ENCODE measurements around the gene MAML2. TPM values are rescaled to one million over a fixed set of nuclear protein-coding genes. Genes with fewer than 3 reads are reported as not detected.
A peak's percentile ranks its signal among the peaks of the same experiment; 100 is the strongest.

Gene MAML2
- total RNA-seq, 1 experiment from 2014 or later: 2.7 TPM

GRCh38 chr11:96215110-96215782, 127.7 kb downstream of the MAML2 start:
- no peak overlapping the region for H4K91ac ChIP-seq (ENCODE audit: insufficient read length, low read depth, low read length)
- no peak overlapping the region for H4K5ac ChIP-seq (ENCODE audit: insufficient read length, low read depth, low read length)
- Mint-ChIP-seq H3K27me3 (ENCODE audit: low read depth) (no peaks in the 10 kb centered on the region), H3K4me3 (no peak overlapping the region), H3K36me3 (ENCODE audit: insufficient read depth in 1 of 3, low read depth in 3 of 3) (no peaks in the 10 kb centered on the region), H3K9me3 (no peaks in the 10 kb centered on the region), H3K27ac (no peak overlapping the region), H3K4me1 (peaks cover 14 to 27% of the 10 kb centered on the region in 2 experiments)
- H2AFZ ChIP-seq (ENCODE audit: low read length): no peak overlapping the region
- no peak overlapping the region for H3K56ac ChIP-seq (ENCODE audit: insufficient read length, low read depth, low read length)
- no peak overlapping the region for H2BK15ac ChIP-seq (ENCODE audit: low read depth, low read length)
- H3K23me2 ChIP-seq (ENCODE audit: insufficient read length, low read depth, low read length, poor library complexity, severe bottlenecking): no peaks in the 10 kb centered on the region
- no peaks in the 10 kb centered on the region for H3K9me3 ChIP-seq (ENCODE audit: control insufficient read depth, low read depth, low read length)
- H3K79me1 ChIP-seq (ENCODE audit: insufficient read depth, low read depth, low read length, poor library complexity, severe bottlenecking): no peaks in the 10 kb centered on the region
- H3K27me3 ChIP-seq (ENCODE audit: insufficient read depth, low read length): no peaks in the 10 kb centered on the region
- H3K14ac ChIP-seq (ENCODE audit: insufficient read depth, low read length): no peak overlapping the region
- H2BK12ac ChIP-seq (ENCODE audit: insufficient read length, low read depth, low read length): no peak overlapping the region
- H3K18ac ChIP-seq (ENCODE audit: insufficient read length, low read depth, low read length): no peak overlapping the region
- no peak overlapping the region for H2AK5ac ChIP-seq (ENCODE audit: insufficient read length, low read length)
- no peak overlapping the region for H3T11ph ChIP-seq (ENCODE audit: low read length)
- H3K27ac ChIP-seq (ENCODE audit: insufficient read length, low read depth, low read length): no peak overlapping the region
- peaks cover 12% of the 10 kb centered on the region; the same call in 1 of the 2 replicates for H3K4me1 ChIP-seq (ENCODE audit: insufficient read depth, low read length)
- DNase-seq: no peak
- H3K4ac ChIP-seq (ENCODE audit: low read depth, low read length): no peak overlapping the region
- H3K4me2 ChIP-seq (ENCODE audit: insufficient read depth, insufficient read length, low read length): no peak overlapping the region
- no peak overlapping the region for H3K9ac ChIP-seq (ENCODE audit: extremely low read depth, insufficient read length, low read length)
- no peaks in the 10 kb centered on the region for H4K20me1 ChIP-seq (ENCODE audit: control insufficient read depth, insufficient read depth, insufficient read length)
- no peaks in the 10 kb centered on the region; the same call in 1 of the 2 replicates for H3K79me2 ChIP-seq (ENCODE audit: insufficient read depth, low read length)
- no peak overlapping the region for H4K8ac ChIP-seq (replicated peaks; ENCODE audit: insufficient read length, low read depth, low read length)
- H2BK5ac ChIP-seq (ENCODE audit: insufficient read length, low read length): no peak overlapping the region
- no peak for TF ChIP-seq CTCF (conservative IDR thresholded peaks at IDR 0.05)
- peak overlapping the region; percentile 55 for H2BK120ac ChIP-seq (ENCODE audit: low read depth, low read length, poor library complexity, severe bottlenecking)
- WGBS (ENCODE audit: extremely low coverage, insufficient read length, low lambda C conversion rate): no CpG with 5 or more reads among the region's 7 CpGs
- peak overlapping the region; percentile 6 for H2BK20ac ChIP-seq (ENCODE audit: low read depth, low read length, poor library complexity, severe bottlenecking)
- H3K23ac ChIP-seq (ENCODE audit: insufficient read length, low read depth, low read length): no peak overlapping the region
